NCI-H128 (cell line): ENCODE data around the gene NEUROD2.
A peak's percentile ranks its signal among the peaks of the same experiment; 100 is the strongest.

Source experiments
- DNase-seq: peaks from one replicate; lab custom pipeline; 2025; ENCODE audit not compliant: unreplicated experiment; lab: John Stamatoyannopoulos, UW

Gene NEUROD2

GRCh38 chr17:39607851-39608130, at the start of gene NEUROD2:
Gene NEUROD2, minus strand, starts transcription at chr17:39607920. Its CDS starts 1,321 bp downstream, at chr17:39606599.
- DNase-seq, result no peak

GRCh38 chr17:39655105-39655504, 47.4 kb upstream of the NEUROD2 start:
- DNase-seq, result no peak

GRCh38 chr17:39653662-39654331, 46.1 kb upstream of the NEUROD2 start:
- DNase-seq, result no peak

- DNase-seq, result no peak
Measured at GRCh38 chr17:39653316-39653661, 45.6 kb upstream of the NEUROD2 start.

GRCh38 chr17:39652587-39653315, 45.0 kb upstream of the NEUROD2 start:
- DNase-seq, result no peak

GRCh38 chr17:39651923-39652586, 44.3 kb upstream of the NEUROD2 start:
- no peak for DNase-seq

- no peak for DNase-seq
Measured at GRCh38 chr17:39650121-39650579, 42.4 kb upstream of the NEUROD2 start.

GRCh38 chr17:39648616-39649366, 41.1 kb upstream of the NEUROD2 start:
- no peak for DNase-seq

- no peak for DNase-seq
Measured at GRCh38 chr17:39647256-39647655, 39.5 kb upstream of the NEUROD2 start.

- DNase-seq, result no peak
Measured at GRCh38 chr17:39643271-39643670, 35.6 kb upstream of the NEUROD2 start.

- DNase-seq, result no peak
Measured at GRCh38 chr17:39642291-39643074, 34.8 kb upstream of the NEUROD2 start.

GRCh38 chr17:39641883-39642282, 34.2 kb upstream of the NEUROD2 start:
- no peak for DNase-seq

GRCh38 chr17:39641097-39641496, 33.4 kb upstream of the NEUROD2 start:
- DNase-seq, result no peak

GRCh38 chr17:39640591-39641031, 32.9 kb upstream of the NEUROD2 start:
- no peak for DNase-seq

GRCh38 chr17:39639566-39640458, 32.1 kb upstream of the NEUROD2 start:
- no peak for DNase-seq

GRCh38 chr17:39639043-39639442, 31.3 kb upstream of the NEUROD2 start:
- DNase-seq, result no peak

- DNase-seq, result no peak
Measured at GRCh38 chr17:39638317-39638716, 30.6 kb upstream of the NEUROD2 start.

- peak; percentile 48 for DNase-seq
Measured at GRCh38 chr17:39636927-39637736, 29.4 kb upstream of the NEUROD2 start, which contains the start of gene STARD3. Gene STARD3, plus strand, starts transcription at chr17:39637144. Its CDS starts 16,388 bp downstream, at chr17:39653532.

GRCh38 chr17:39636587-39636926, 28.8 kb upstream of the NEUROD2 start:
- DNase-seq, result no peak
